HCT116 (cell line): ENCODE measurements around the gene HBB.
"Not testable (repeated sequence)": the region's sequence is repeated elsewhere in the genome, so short reads cannot be mapped to it uniquely, and the experiment has no call there.

ENCODE experiments used
- CEBPB ChIP-seq: IDR thresholded peaks from 2 replicates; pipeline ENCODE4 v1.6.1; 2012; ENCODE audit warnings: low read depth
- TF ChIP-seq, protein P1 (sequence below), 3 experiments: fragments of 200-600 bp in 1 of 3; sonication (generic) in 1 of 3; IDR thresholded peaks in 2 of 3; conservative IDR thresholded peaks in 1 of 3; 2 replicates each; pipeline ENCODE4 v1.5.1; 2012 to 2017; ENCODE audit warnings: low read depth in 2 of 3, low read length in 2 of 3, antibody characterized with exemption in 1 of 3, borderline replicate concordance in 1 of 3, control low read depth in 1 of 3, mild to moderate bottlenecking in 1 of 3, mixed read lengths in 1 of 3, mixed run types in 1 of 3, moderate library complexity in 1 of 3; ENCODE audit not compliant: insufficient read depth in 1 of 3

GRCh38 chr11:5254646-5255413 is 28.0 kb upstream of the HBB start, which contains the start of gene HBG2:
- TF ChIP-seq, protein P1, sequence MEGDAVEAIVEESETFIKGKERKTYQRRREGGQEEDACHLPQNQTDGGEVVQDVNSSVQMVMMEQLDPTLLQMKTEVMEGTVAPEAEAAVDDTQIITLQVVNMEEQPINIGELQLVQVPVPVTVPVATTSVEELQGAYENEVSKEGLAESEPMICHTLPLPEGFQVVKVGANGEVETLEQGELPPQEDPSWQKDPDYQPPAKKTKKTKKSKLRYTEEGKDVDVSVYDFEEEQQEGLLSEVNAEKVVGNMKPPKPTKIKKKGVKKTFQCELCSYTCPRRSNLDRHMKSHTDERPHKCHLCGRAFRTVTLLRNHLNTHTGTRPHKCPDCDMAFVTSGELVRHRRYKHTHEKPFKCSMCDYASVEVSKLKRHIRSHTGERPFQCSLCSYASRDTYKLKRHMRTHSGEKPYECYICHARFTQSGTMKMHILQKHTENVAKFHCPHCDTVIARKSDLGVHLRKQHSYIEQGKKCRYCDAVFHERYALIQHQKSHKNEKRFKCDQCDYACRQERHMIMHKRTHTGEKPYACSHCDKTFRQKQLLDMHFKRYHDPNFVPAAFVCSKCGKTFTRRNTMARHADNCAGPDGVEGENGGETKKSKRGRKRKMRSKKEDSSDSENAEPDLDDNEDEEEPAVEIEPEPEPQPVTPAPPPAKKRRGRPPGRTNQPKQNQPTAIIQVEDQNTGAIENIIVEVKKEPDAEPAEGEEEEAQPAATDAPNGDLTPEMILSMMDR (IDR thresholded peaks at IDR 0.05 in 2 of 3, conservative IDR thresholded peaks at IDR 0.05 in 1 of 3; ENCODE audit: borderline replicate concordance in 1 of 3, insufficient read depth in 1 of 3, low read depth in 2 of 3, low read length in 2 of 3) = not testable (repeated sequence)
- not testable (repeated sequence) for TF ChIP-seq CEBPB
